Mononuclear cell (primary cell): Measurements from ENCODE around the gene RTKN. TPM values are rescaled to one million over a fixed set of nuclear protein-coding genes. Genes with fewer than 3 reads are reported as not detected.
"Not testable (repeated sequence)": the region's sequence is repeated elsewhere in the genome, so short reads cannot be mapped to it uniquely, and the experiment has no call there.

Experiments used
- H3K27me3 ChIP-seq: 2 replicates; pipeline ENCODE4 v1.6.0; 2011; ENCODE audit warnings: low read length, control low read depth; ENCODE audit not compliant: insufficient read depth
- H3K4me1 ChIP-seq: 2 replicates; pipeline ENCODE4 v1.5.1; 2011; ENCODE audit warnings: mild to moderate bottlenecking, low read length, control low read depth; ENCODE audit not compliant: insufficient read depth
- H3K4me3 ChIP-seq: 2 replicates; pipeline ENCODE4 v1.5.1; 2011; ENCODE audit warnings: mild to moderate bottlenecking, low read length, moderate library complexity
- H3K9me3 ChIP-seq: 2 replicates; pipeline ENCODE4 v1.5.1; 2011; ENCODE audit warnings: low read depth, mild to moderate bottlenecking, control low read depth, low read length
- total RNA-seq: library from RNA; depleted of rRNA; stranded (reverse); fragments of >200 nt; gene quantifications from one replicate; pipeline ENCODE4 v1.2.3, GENCODE V29; 2012

RTKN gene
- total RNA-seq, 1 donor = 0.31 TPM

DNA sequence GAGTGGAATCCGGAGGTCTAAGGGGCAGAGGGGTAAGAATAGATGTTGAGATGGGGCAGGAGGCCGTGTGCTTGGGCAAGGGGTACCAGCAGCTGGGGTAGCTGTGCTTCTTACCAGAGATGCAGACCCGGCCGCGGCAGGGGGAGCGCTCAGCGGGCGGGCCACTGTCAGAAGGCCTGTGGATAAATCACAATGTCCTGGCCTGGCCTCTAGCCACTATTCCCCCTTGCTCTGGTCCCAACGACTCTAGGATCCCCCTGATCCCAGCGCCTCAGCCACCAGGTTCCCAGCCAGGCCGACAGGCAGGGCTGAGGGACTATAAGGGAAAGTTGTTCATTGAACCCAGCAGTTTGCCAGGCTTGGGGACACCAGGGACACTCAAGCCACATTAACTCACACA is 11.2 kb downstream of the RTKN start:
- no peaks in the 10 kb centered on the region for H3K4me1 ChIP-seq
- no peaks in the 10 kb centered on the region for H3K27me3 ChIP-seq
- H3K4me3 ChIP-seq = no peak overlapping the region
- no peaks in the 10 kb centered on the region for H3K9me3 ChIP-seq

GRCh38 chr2:74429487-74430451 is 12.0 kb downstream of the RTKN start:
- no peaks in the 10 kb centered on the region for H3K9me3 ChIP-seq
- no peaks in the 10 kb centered on the region for H3K4me1 ChIP-seq
- no peaks in the 10 kb centered on the region for H3K27me3 ChIP-seq
- H3K4me3 ChIP-seq = no peak overlapping the region

DNA sequence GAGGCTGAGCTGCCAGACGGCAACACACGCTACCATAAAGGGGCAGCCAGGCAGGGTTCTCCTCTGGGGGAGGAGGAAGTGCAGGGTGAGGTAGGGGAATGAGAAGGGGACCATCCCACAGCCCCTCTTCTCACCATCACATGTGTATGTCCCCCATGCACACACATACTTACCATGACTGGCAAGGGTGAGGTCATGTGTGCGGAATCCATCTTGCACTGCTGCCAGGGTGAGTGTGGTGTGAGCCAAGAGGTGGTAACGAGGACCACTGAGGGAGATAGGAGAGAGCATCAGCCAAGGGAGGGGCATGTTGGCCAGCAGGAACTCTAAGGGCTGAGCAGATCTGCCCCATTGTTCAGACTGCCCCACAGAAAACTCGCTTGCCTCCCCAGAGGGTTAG is 13.1 kb downstream of the RTKN start:
- H3K27me3 ChIP-seq = no peaks in the 10 kb centered on the region
- H3K4me3 ChIP-seq = no peak overlapping the region

DNA sequence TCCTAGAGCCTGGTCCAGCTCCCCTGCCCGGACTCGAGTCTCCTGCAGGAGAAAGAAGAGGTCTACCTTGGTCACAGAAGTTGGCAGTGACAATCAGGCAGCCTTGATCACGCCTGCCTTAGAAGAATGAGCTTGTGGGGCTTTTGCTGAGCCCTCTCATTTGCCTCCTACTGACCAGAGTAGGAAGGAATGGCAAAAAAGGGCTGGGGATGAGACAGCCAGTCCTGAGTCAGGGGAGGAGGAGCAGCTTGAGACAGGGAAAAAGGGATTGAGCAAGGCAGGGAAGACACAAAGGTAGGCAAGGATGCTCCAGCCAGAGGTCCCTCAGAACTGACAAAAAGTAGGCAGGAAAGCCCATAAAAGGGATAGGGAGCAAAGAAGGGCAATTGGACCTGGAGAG is 14.2 kb downstream of the RTKN start:
- H3K4me3 ChIP-seq = no peak overlapping the region
- no peaks in the 10 kb centered on the region for H3K27me3 ChIP-seq
- H3K4me1 ChIP-seq = no peaks in the 10 kb centered on the region
- no peaks in the 10 kb centered on the region for H3K9me3 ChIP-seq

More for the DNA sequence above, 13.1 kb downstream of the RTKN start:
- no peaks in the 10 kb centered on the region for H3K4me1 ChIP-seq
- H3K9me3 ChIP-seq = no peaks in the 10 kb centered on the region

DNA sequence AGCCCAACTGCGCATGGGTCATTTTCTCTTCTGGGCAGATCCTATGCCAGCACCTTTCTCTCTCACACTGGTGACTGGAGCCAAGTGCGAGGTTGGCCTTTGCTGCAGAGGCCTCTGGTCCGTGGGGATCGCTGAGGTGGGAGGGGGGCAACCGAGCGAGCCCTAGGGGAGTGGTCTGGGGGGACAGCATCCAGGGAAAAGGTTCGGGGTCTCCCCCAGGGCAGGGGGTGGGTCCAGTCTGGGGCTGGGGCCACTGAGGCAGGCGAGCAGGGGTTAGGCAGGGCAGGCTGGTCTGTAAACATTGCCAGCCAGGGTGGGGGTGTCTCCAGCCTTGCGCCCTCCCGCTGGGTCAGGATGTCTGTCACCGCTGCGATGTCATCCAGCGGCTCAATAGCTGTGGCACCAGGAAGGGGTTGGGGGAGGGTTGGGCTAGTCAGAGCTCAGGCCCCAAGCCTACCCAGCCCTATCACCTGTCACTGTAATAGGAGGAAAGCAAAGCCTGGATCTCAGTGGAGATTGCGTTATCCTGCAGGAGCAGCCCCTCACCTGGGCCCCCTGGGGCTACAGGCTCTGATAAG is 15.5 kb downstream of the RTKN start:
- Histone ChIP-seq H3K27me3 (no peaks in the 10 kb centered on the region), H3K4me3 (no peak overlapping the region), H3K4me1 (peaks cover 10% of the 10 kb centered on the region), H3K9me3 (no peaks in the 10 kb centered on the region)

- Histone ChIP-seq H3K4me1 (peaks cover 16% of the 10 kb centered on the region), H3K4me3 (no peak overlapping the region), H3K27me3 (no peaks in the 10 kb centered on the region), H3K9me3 (no peaks in the 10 kb centered on the region)
Observed at GRCh38 chr2:74425523-74425922, 16.2 kb downstream of the RTKN start.

GRCh38 chr2:74424995-74425406 is 16.7 kb downstream of the RTKN start:
- Histone ChIP-seq H3K4me3 (no peak overlapping the region), H3K27me3 (no peaks in the 10 kb centered on the region), H3K9me3 (no peaks in the 10 kb centered on the region)

DNA sequence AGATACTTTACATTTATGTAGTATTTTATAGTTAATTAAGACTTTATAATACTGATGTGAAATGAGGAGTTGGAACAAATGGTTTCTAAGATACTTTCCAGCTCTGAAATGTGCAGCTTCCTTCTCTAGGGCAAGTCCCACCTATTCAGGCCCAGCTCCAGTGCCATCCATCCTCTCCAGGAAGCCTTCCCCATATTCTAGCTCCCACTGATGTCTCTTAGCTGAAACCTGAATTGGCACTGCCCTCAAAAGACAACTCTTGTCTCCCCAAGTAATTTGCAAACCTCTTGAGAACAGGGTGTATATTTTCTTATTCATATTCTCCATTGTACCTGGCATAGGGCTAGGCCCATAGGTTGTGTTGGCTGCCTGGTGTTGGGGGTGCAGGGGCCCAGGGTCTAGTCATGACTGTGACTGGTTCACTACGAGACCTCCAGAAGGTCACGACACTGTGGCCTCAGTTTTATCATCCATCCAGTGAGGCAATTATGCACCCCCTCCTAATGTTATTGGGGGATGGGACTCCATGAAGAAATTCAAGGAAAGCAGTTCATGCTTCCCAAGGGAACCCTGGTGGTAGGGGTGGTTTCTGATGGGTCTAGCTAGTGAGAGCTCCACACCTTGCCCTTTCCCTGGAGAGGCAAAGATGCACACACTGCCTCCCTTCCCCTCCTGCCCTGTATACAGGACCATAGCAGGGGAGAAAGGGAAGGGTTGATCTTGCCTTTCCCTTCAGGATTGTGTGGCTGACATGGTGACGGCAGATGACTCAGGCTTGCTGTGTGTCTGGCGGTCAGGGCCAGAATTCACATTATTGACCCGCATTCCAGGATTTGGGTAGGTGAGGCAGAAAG is 17.4 kb downstream of the RTKN start:
- Histone ChIP-seq H3K4me3 (no peak overlapping the region), H3K27me3 (no peaks in the 10 kb centered on the region), H3K4me1 (peaks cover 24% of the 10 kb centered on the region), H3K9me3 (no peaks in the 10 kb centered on the region)

More at GRCh38 chr2:74424995-74425406, 16.7 kb downstream of the RTKN start:
- H3K4me1 ChIP-seq = peaks cover 20% of the 10 kb centered on the region

GRCh38 chr2:74423231-74424095 is 18.3 kb downstream of the RTKN start:
- no peaks in the 10 kb centered on the region for H3K27me3 ChIP-seq
- H3K9me3 ChIP-seq = no peaks in the 10 kb centered on the region
- no peak overlapping the region for H3K4me3 ChIP-seq
- peaks cover 28% of the 10 kb centered on the region for H3K4me1 ChIP-seq

DNA sequence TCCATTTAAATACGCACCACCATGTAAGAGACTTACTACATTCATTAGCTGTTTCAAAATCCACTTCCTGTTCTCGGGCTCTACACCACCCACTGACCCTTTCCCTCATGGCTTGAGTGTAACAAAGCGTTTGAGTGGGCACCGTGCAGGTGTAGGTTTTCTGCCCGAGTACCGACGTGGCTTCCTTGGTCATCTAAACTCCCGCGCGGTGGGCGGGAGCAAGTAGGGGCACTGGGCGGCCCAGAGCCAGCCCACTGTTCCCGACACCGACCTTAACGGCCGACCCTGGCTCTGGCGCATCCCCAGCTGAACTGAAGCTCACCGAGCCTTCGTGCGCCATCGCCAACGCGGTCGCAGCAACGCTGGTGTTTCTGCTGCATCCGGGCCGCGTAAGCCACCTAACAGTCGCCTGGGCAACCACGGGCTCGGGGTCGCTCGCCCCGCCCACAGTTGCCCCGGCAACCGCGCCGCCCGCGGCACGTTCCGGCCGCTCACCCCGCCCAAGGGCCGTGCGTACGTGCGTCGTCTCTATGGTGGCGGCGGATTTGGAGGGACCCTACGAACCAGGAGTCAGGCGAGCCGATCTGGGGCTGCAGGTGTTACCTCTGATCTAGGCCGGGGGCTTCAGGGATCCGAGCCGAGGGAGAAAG is 20.4 kb downstream of the RTKN start, which contains the start of the genes C2orf81 and WDR54:
C2orf81 (minus strand) TSS at position 399 of the 650 bp plus-strand sequence; CDS start at position 340, 59 bp downstream.
WDR54 (plus strand) TSS at position 510 of the 650 bp plus-strand sequence. CDS start 424 bp downstream, outside the sequence.
- Histone ChIP-seq H3K4me3 (peak within 1 kb of the TSS; percentile 77), H3K9me3 (no peaks in the 10 kb centered on the region), H3K27me3 (no peaks in the 10 kb centered on the region), H3K4me1 (peaks cover 28% of the 10 kb centered on the region)

DNA sequence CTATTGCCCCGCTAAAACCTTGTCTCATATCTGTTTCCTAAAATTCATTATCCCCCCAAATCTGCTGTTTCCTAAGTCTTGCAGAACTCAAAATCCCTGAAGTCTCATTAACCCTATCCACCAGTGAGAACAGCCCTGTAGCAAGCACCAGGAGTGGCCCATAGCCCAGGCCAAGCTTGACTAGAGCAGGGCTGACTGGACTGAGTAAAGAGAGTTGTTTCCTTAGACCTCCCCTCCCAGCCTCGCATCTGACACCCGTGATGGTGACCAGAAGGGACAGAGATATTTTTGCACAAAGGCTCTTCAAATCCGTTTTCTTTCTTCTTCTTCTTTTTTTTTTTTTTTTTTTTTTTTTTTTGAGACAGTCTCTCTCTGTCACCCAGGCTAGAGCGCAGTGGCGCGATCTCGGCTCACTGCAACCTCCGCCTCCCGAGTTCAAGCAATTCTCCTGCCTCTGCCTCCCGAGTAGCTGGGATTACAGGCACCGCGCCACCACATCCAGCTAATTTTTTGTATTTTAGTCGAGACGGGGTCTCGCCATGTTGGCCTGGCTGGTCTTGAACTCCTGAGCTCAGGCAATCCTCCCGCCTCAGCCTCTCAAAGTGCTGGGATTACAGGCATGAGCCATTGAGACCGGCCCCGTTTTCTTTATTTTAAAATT is 21.2 kb downstream of the RTKN start:
- Histone ChIP-seq H3K4me1 (peaks cover 34% of the 10 kb centered on the region), H3K4me3 (peak overlapping the region; percentile 77)
- H3K27me3 ChIP-seq, H3K9me3 ChIP-seq: not testable (repeated sequence)

GRCh38 chr2:74420006-74420405 is 21.7 kb downstream of the RTKN start:
- H3K27me3 ChIP-seq = no peaks in the 10 kb centered on the region
- H3K4me1 ChIP-seq = peaks cover 39% of the 10 kb centered on the region
- H3K4me3 ChIP-seq = no peak overlapping the region
- H3K9me3 ChIP-seq = no peaks in the 10 kb centered on the region

GRCh38 chr2:74419345-74419744 is 22.4 kb downstream of the RTKN start:
- Histone ChIP-seq H3K27me3 (no peaks in the 10 kb centered on the region), H3K9me3 (no peaks in the 10 kb centered on the region), H3K4me1 (peaks cover 46% of the 10 kb centered on the region), H3K4me3 (no peak overlapping the region)
